ENCODE measurements around the gene DESI2. TPM values are rescaled to one million over a fixed set of nuclear protein-coding genes. Genes with fewer than 3 reads are reported as not detected.

The DESI2 gene
- total RNA-seq, 4 donors from 2014 or later = 38.5 to 56.3 (median 41.1) TPM

DNA sequence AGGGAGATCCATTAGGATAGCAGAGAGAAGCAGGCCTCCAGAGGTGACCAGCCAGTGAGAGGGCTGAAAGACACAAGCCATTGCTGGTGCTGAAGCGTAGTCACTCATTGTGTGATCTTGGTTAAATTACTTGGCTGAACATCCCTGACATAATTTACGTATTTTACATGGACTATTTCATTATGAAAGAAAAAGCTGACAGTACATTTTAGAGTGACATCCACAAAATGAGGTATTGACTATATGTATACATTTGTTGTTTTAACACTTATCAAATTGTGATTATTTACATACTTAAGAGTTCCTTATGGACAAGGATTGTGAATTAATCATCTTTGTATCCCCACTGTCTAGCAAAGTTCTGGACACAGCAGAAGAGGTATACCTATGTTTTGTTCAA is 14.9 kb downstream of the DESI2 start:
- no peaks in the 10 kb centered on the region for H3K9me3 ChIP-seq
- peaks cover 0 to 38% (median 0%) of the 10 kb centered on the region in 3 donors for H3K4me1 ChIP-seq
- no peak overlapping the region for H3K4me3 ChIP-seq
- no peak overlapping the region for H3K27ac ChIP-seq
- TF ChIP-seq, protein P1, sequence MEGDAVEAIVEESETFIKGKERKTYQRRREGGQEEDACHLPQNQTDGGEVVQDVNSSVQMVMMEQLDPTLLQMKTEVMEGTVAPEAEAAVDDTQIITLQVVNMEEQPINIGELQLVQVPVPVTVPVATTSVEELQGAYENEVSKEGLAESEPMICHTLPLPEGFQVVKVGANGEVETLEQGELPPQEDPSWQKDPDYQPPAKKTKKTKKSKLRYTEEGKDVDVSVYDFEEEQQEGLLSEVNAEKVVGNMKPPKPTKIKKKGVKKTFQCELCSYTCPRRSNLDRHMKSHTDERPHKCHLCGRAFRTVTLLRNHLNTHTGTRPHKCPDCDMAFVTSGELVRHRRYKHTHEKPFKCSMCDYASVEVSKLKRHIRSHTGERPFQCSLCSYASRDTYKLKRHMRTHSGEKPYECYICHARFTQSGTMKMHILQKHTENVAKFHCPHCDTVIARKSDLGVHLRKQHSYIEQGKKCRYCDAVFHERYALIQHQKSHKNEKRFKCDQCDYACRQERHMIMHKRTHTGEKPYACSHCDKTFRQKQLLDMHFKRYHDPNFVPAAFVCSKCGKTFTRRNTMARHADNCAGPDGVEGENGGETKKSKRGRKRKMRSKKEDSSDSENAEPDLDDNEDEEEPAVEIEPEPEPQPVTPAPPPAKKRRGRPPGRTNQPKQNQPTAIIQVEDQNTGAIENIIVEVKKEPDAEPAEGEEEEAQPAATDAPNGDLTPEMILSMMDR (IDR thresholded peaks at IDR 0.05) = no peak
- TF ChIP-seq POLR2AphosphoS5 (IDR thresholded peaks at IDR 0.05) (no peak), POLR2A (IDR thresholded peaks at IDR 0.05) (no peak), EP300 (IDR thresholded peaks at IDR 0.05) (no peak)
- ATAC-seq = no peak
- no peaks in the 10 kb centered on the region for H3K36me3 ChIP-seq
- no peaks in the 10 kb centered on the region for H3K27me3 ChIP-seq
- WGBS, 2 donors (ENCODE audit: low coverage in 1 of 2) = 84 to 91% methylated on average over 2 of the region's 2 CpGs

DNA sequence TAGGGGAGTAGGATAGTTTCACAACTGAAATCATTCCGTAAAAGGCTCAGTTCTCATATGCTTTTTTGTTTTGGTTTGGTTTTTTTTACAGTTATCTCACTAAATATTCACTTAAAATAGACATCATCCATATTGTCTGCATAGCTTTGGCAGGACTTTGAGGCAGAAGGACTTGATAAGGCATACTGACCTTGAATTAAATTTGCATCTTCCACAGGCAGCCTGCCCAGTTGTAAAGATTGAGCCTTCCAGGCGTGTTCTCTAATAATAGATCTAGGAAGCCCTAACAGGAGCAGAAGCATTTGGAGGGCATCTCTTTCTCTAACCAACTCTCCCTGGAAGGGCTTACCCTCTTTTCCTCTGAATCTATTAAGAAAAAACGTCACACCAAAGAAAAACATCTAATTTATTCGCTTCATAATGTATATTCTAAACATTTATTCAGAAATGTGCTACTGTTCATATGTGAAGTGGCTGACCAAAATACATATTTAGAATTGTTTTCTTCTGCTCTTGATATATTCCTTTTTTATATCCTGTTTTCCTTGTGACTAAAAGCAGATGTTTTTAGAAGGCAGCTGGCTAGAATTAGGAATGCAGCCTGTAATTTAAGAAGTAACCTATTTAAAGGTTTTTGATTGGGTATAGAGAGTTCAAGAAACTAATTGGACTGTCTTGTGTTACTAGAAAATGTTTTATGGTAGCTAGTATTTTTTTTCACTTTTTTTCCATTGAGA is 20.2 kb downstream of the DESI2 start:
- Histone ChIP-seq H3K27me3 (no peaks in the 10 kb centered on the region), H3K36me3 (no peaks in the 10 kb centered on the region), H3K4me3 (no peak overlapping the region), H3K27ac (peak overlapping the region; percentile 31 to 72 (median 60)), H3K9me3 (no peaks in the 10 kb centered on the region), H3K4me1 (peaks cover 4 to 32% (median 8%) of the 10 kb centered on the region in 3 donors)
- ATAC-seq = no peak
- TF ChIP-seq, protein P1 (IDR thresholded peaks at IDR 0.05) = no peak
- TF ChIP-seq POLR2A (IDR thresholded peaks at IDR 0.05) (no peak), EP300 (IDR thresholded peaks at IDR 0.05) (no peak), POLR2AphosphoS5 (IDR thresholded peaks at IDR 0.05) (no peak)
- 12 to 24% methylated on average over 4 of the region's 4 CpGs for WGBS, 2 donors (ENCODE audit: low coverage in 1 of 2)

DNA sequence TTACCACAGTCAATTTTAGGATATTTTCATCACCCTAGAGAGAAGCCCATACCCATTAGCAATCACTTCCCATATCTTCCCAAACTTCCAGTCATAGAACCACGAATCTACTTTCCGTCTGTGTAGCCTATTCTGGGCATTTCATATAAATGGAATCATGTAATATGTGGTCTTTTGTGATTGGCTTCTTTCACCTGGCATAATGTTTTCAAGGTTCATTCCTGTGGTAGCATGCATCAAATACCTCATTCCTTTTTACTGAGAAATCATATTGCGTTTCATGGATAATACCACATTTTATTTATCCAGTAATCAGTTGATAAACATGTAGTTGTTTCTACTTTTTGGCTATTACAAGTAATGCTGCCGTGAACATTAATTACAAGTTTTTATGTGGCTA is 21.5 kb downstream of the DESI2 start:
- TF ChIP-seq POLR2AphosphoS5 (IDR thresholded peaks at IDR 0.05) = no peak
- TF ChIP-seq POLR2A (IDR thresholded peaks at IDR 0.05) = no peak
- no peak for TF ChIP-seq EP300 (IDR thresholded peaks at IDR 0.05)
- TF ChIP-seq, protein P1 (IDR thresholded peaks at IDR 0.05) = no peak
- Histone ChIP-seq H3K36me3 (no peaks in the 10 kb centered on the region), H3K27me3 (no peaks in the 10 kb centered on the region), H3K9me3 (no peaks in the 10 kb centered on the region), H3K4me1 (peaks cover 4 to 45% (median 17%) of the 10 kb centered on the region in 3 donors), H3K27ac (no peak overlapping the region), H3K4me3 (no peak overlapping the region)
- 69 to 75% methylated on average over 4 of the region's 4 CpGs for WGBS, 2 donors (ENCODE audit: low coverage in 1 of 2)
- no peak for ATAC-seq

DNA sequence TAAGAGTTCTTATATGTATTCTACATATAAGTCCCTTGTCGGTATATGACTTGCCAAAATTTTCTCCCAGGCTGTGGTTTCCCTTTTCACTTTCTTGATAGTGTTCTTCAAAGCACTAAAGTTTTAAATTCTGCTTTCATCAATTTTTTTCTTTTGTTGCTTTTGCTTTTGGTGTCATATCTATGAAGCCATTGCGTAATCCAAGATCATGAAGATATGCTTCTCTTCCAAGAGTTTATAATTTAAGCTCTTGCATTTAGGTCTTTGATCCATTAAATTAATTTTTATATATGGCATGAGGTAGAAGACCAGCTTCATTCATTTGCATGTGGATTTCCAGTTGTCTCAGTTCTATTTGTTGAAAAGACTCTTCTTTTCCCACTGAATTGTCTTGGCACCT is 22.2 kb downstream of the DESI2 start:
- TF ChIP-seq, protein P1 (IDR thresholded peaks at IDR 0.05) = no peak
- no peak for TF ChIP-seq POLR2A (IDR thresholded peaks at IDR 0.05)
- TF ChIP-seq EP300 (IDR thresholded peaks at IDR 0.05) = no peak
- no peak for TF ChIP-seq POLR2AphosphoS5 (IDR thresholded peaks at IDR 0.05)

DNA sequence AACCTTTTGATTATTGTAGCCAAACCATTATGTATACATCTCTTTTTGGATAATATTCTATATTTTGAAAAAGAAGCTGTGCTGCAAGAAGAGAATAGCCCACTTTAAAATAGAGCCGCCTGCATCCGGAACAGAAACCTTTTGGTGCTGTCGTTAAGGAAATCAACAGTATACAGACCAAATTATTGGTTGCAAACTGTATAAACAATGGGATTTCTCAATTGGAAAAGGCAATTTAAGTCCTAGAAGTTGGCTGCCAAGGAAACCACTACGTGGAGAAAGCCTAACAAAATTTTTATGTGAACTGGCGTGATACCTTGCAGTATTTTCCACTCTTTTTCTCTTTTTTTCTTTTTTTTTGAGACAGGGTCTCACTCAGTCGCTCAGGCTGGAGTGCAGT is 25.8 kb downstream of the DESI2 start:
- no peaks in the 10 kb centered on the region for H3K27me3 ChIP-seq
- peaks cover 0 to 4% of the 10 kb centered on the region in 2 donors for H3K36me3 ChIP-seq
- no peaks in the 10 kb centered on the region for H3K9me3 ChIP-seq
- WGBS, 2 donors (ENCODE audit: low coverage in 1 of 2) = 25 to 29% methylated on average over 4 to 6 of the region's 6 CpGs
- TF ChIP-seq POLR2A (IDR thresholded peaks at IDR 0.05) (no peak), EP300 (IDR thresholded peaks at IDR 0.05) (no peak), POLR2AphosphoS5 (IDR thresholded peaks at IDR 0.05) (no peak)
- TF ChIP-seq, protein P1 (IDR thresholded peaks at IDR 0.05) = no peak
- ATAC-seq = no peak
- H3K4me3 ChIP-seq = no peak overlapping the region
- H3K27ac ChIP-seq = peak overlapping the region in 2 of 4 donors; percentile 39 to 46
- peaks cover 0 to 34% (median 9%) of the 10 kb centered on the region in 3 donors for H3K4me1 ChIP-seq

More for the DNA sequence above, 22.2 kb downstream of the DESI2 start:
- H3K9me3 ChIP-seq = no peaks in the 10 kb centered on the region
- WGBS, 2 donors (ENCODE audit: low coverage in 1 of 2) = 93 to 100% methylated on average over 2 of the region's 2 CpGs
- no peaks in the 10 kb centered on the region for H3K27me3 ChIP-seq
- H3K4me3 ChIP-seq = no peak overlapping the region
- no peak for ATAC-seq
- no peak overlapping the region for H3K27ac ChIP-seq
- peaks cover 4 to 47% (median 17%) of the 10 kb centered on the region in 3 donors for H3K4me1 ChIP-seq
- no peaks in the 10 kb centered on the region for H3K36me3 ChIP-seq

Data from gastroesophageal sphincter (tissue), 4 donors.